Choroid plexus epithelial cell (primary cell): Measurements from ENCODE around the gene TMEM167B.

Source experiments
- DNase-seq: peaks from one replicate; pipeline ENCODE4 v3.0.0-alpha.2; 2010; ENCODE audit warnings: low read depth
- H3K4me3 ChIP-seq: 2 replicates; pipeline ENCODE4 v1.5.1; 2011; ENCODE audit warnings: low read depth, mild to moderate bottlenecking, control low read depth, low read length, moderate library complexity
- TF ChIP-seq, protein P1 (sequence below): conservative IDR thresholded peaks from 2 replicates; pipeline ENCODE4 v1.5.1; 2011; ENCODE audit warnings: low read depth, mild to moderate bottlenecking, control low read depth, inconsistent platforms, low read length, moderate library complexity

The TMEM167B gene

DNA sequence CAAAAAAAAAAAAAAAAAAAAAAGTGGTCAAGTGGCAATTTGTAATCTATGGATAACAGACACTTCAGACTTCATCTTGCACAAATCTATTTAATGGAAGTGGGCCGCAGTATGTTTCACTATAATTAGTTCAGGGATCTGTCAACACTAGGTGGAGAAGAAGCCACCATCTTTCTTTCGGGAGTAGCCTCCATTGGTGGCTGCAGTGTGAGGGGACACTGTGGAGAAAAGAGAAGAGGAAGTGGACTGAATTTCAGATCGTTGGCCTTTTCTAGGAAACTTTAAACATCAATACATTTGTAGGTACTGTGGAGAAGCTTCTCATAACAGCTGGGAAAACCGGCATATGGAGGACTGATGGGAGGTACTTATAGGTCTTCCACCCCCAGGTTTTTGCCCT is 15.3 kb downstream of the TMEM167B start:
- DNase-seq, result no peak
- no peak overlapping the region for H3K4me3 ChIP-seq
- TF ChIP-seq, protein P1, sequence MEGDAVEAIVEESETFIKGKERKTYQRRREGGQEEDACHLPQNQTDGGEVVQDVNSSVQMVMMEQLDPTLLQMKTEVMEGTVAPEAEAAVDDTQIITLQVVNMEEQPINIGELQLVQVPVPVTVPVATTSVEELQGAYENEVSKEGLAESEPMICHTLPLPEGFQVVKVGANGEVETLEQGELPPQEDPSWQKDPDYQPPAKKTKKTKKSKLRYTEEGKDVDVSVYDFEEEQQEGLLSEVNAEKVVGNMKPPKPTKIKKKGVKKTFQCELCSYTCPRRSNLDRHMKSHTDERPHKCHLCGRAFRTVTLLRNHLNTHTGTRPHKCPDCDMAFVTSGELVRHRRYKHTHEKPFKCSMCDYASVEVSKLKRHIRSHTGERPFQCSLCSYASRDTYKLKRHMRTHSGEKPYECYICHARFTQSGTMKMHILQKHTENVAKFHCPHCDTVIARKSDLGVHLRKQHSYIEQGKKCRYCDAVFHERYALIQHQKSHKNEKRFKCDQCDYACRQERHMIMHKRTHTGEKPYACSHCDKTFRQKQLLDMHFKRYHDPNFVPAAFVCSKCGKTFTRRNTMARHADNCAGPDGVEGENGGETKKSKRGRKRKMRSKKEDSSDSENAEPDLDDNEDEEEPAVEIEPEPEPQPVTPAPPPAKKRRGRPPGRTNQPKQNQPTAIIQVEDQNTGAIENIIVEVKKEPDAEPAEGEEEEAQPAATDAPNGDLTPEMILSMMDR, result no peak

DNA sequence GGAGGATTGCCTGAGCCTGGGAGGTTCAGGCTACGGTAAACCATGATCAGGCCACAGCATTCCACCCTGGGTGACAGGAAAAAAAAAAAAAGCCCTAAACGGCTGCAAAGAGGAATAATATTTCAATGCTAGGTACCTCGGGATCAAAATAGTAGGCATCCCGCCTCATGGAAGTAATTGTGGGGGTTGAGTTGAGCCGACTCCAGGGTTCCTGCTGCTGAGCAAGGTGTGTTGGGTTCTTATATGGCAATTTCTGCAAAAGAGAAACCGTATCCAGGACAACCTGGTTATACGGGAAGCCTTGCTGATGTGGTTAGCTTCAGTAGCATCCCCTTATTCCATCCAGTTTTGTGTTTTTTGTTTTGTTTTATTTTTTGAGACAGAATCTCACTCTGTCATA is 17.2 kb downstream of the TMEM167B start:
- DNase-seq, result no peak
- TF ChIP-seq, protein P1, result no peak
- H3K4me3 ChIP-seq, result no peak overlapping the region

DNA sequence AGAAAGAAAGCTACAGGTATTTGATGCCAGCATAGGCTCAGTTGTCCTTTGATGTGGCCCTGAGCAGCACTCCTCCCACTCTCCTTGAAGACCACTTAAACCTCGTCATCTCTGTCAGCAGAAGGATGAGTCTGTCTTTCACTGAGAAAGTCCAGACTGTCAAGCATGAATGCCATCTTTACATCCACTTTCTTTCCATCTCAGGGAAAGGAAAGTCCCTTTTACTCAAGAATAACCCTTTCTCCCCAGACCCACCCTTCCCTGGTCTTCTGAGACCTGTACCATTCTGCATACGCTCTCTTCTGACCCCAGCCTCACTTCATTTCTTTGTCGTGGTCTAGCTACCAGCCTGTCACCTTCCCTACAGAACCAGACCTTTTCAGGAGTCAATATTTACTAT is 19.3 kb downstream of the TMEM167B start:
- no peak for DNase-seq
- TF ChIP-seq, protein P1, result no peak
- no peak overlapping the region for H3K4me3 ChIP-seq

DNA sequence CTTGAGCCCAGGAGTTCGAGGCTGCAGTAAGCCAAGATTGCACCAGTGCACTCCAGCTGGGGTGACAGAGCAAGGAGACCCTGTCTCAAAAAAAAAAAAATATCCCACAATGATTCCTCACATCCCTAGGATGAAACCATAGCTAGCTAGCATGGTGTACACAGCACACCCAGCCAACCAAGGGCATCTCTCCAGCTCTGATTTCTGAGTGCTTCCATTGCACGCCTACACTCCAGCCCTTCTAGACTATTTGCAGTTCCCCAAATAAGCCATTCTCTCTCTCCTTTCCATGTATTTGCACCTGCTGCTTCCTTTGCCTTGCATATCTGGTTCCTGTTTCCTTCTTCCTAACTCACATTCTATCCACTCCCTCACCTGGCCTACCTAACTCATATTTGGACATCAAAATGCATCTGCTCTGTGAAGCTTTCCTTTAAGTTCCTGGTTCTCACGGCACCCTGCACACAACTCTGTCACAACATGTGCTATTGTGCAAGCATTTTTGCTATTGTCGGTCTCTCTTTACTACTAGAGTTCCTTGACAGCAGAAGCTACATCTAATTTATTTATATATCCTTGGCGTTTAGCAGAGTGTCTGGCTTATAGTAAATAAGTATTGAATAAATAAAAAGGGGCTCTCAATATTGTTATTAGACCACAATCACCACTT is 21.0 kb downstream of the TMEM167B start:
- TF ChIP-seq, protein P1, result no peak
- peak; percentile 16 for DNase-seq
- H3K4me3 ChIP-seq, result no peak overlapping the region

DNA sequence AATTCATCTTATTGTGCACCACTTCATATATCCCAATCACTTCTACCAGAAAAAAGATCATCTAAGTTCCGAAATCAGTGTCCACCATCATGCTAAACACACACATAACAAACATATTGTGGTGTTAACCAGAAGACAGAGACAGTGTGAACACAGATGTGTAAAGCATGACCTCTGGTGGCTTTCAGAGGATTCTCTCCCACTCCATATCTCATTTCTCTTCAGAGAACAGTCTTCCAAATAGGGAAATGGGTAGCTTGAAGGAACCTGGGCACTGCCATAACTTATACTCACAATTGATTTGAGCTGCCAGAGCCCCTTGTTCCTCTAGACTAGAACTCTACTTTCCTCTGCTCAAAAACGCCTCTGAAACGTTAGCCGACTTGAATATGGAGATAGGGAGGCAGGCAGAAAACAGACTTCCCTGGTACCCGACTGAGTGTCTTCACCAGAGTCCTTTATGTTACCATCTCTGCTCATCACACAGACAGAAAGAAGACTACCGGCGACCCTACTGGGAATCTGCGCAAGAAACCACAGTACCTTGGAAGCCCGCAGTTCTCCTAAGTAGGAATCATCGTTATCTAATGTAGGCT is 21.6 kb downstream of the TMEM167B start:
- H3K4me3 ChIP-seq, result peak overlapping the region; percentile 21
- TF ChIP-seq, protein P1, result peak; percentile 18
- peak; percentile 57 for DNase-seq

DNA sequence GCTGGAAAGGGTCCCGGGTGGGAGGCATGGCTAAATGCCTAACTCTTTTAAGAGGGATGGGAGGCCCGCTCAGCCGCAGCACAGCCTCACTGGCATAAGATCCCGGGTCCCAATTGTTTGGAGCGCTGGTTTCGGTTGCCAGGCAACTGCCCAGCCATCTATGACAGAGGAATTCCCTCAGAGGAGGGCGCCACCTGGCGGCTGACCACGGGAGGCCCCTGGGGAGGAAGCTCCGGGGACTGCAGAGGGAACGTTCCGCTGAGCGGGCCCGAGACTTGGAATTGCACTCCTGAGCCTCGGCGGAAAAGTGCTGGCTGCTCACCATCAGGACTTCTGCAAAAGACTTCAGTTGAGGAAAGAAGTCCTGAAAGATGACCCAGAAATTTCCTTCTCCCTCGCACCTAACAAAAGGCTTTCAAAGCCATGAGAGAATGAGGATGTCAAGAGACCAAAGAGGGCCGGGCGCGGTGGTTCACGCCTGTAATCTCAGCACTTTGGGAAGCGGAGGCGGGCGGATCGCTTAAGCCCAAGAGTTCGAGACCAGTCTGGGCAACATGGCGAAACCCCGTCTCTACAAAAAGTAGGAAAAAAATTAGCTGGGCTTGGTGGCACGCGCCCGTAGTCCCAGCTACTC is 22.2 kb downstream of the TMEM167B start:
- peak overlapping the region; percentile 21 for H3K4me3 ChIP-seq
- TF ChIP-seq, protein P1, result peak; percentile 92
- DNase-seq, result peak; percentile 90
